Upper lobe of left lung (tissue), 6 donors: Measurements from ENCODE around the gene RANBP9. TPM values are rescaled to one million over a fixed set of nuclear protein-coding genes. Genes with fewer than 3 reads are reported as not detected.

Source experiments
- ATAC-seq, 2 donors: fragments of 200-7000 bp; cut with Tn5 transposase; one replicate each; pipeline ENCODE4 v1.9.1; 2022; ENCODE audit warnings: mild to moderate bottlenecking in 2 of 2, moderate library complexity in 2 of 2; ENCODE audit not compliant: low FRiP score in 2 of 2
- DNase-seq, 2 donors: peaks; one replicate each; pipeline ENCODE4 v3.0.0-alpha.2; 2019 to 2020
- H3K27ac ChIP-seq, 4 donors: fragments of 200-600 bp; sonication (generic); one replicate each; pipeline ENCODE4 v1.5.1; 2016 to 2019
- H3K27me3 ChIP-seq, 4 donors: fragments of 200-600 bp; sonication (generic); one replicate each; pipeline ENCODE4 v1.5.1; 2017 to 2019
- H3K36me3 ChIP-seq, 4 donors: fragments of 200-600 bp; sonication (generic); one replicate each; pipeline ENCODE4 v1.5.1; 2016 to 2019
- H3K4me1 ChIP-seq, 4 donors: fragments of 200-600 bp; sonication (generic); one replicate each; pipeline ENCODE4 v1.5.1; 2018 to 2019
- H3K4me3 ChIP-seq, 4 donors: fragments of 200-600 bp; sonication (generic); one replicate each; pipeline ENCODE4 v1.5.1; 2017 to 2019; ENCODE audit warnings: mild to moderate bottlenecking in 2 of 4, moderate library complexity in 1 of 4
- H3K9me3 ChIP-seq, 4 donors: fragments of 200-600 bp; sonication (generic); one replicate each; pipeline ENCODE4 v1.5.1; 2018 to 2019
- CTCF ChIP-seq, 6 experiments: fragments of 450-650 bp in 4 of 6; fragments of 200-600 bp in 2 of 6; sonication (generic) in 2 of 6; IDR thresholded peaks; one replicate each; pipeline ENCODE4 v1.5.1; 2016 to 2019; ENCODE audit warnings: antibody characterized with exemption in 6 of 6
- EP300 ChIP-seq, 4 donors: sonication (generic); formaldehyde crosslinking; IDR thresholded peaks; one replicate each; pipeline ENCODE4 v1.5.1; 2017; ENCODE audit warnings: antibody characterized with exemption in 4 of 4, control low read depth in 2 of 4
- POLR2A ChIP-seq, 4 donors: fragments of 450-650 bp; IDR thresholded peaks; one replicate each; pipeline ENCODE4 v1.5.1; 2016 to 2017; ENCODE audit warnings: antibody characterized with exemption in 4 of 4, mild to moderate bottlenecking in 2 of 4
- POLR2AphosphoS5 ChIP-seq, 2 donors: sonication (generic); formaldehyde crosslinking; IDR thresholded peaks; one replicate each; pipeline ENCODE4 v1.5.1; 2017; ENCODE audit warnings: antibody characterized with exemption in 2 of 2
- WGBS, 2 donors: methylation state at CpG; one replicate each; pipeline ENCODE4 v1.1.5; 2017 to 2018; 5-methylcytosine and 5-hydroxymethylcytosine counted together
- total RNA-seq, 6 donors: library from RNA; depleted of rRNA in 4 of 6; stranded (reverse); fragments of >200 nt in 4 of 6; gene quantifications; one replicate each; pipeline versions ENCODE4 v1.1.0 to v1.2.1, GENCODE V29; 2016 to 2021
- donor health status: DM: no; HTN: no; CAD: no; lungs with moderate emphysema.
- donor health status: DM: no; HTN: yes; CAD: no; lungs with severe emphysema.

Gene RANBP9
- 10 to 100 TPM; 29.8 to 46.7 (median 36.4) TPM for total RNA-seq

GRCh38 chr6:13711733-13712598 is at the start of gene RANBP9:
Gene RANBP9 (minus strand): TSS chr6:13711835. CDS start chr6:13711505, 330 bp downstream.
- Histone ChIP-seq H3K4me1 (peaks cover 18 to 35% (median 24%) of the 10 kb centered on the region in 4 donors), H3K27me3 (no peaks in the 10 kb centered on the region), H3K9me3 (no peaks in the 10 kb centered on the region), H3K36me3 (no peaks in the 10 kb centered on the region), H3K27ac (peak within 1 kb of the TSS; percentile 91 to 100 (median 97)), H3K4me3 (peak within 1 kb of the TSS; percentile 81 to 93 (median 88))
- 0 to 1% methylated on average over 3 to 33 of the region's 102 CpGs for WGBS, 2 donors
- peak; percentile 88 to 98 for DNase-seq
- peak in 1 of 6 experiments; percentile 5 for TF ChIP-seq CTCF (IDR thresholded peaks at IDR 0.05)
- no peak for TF ChIP-seq EP300 (IDR thresholded peaks at IDR 0.05)
- peak in 3 of 4 donors; percentile 49 to 85 (median 73) for TF ChIP-seq POLR2A (IDR thresholded peaks at IDR 0.05)
- TF ChIP-seq POLR2AphosphoS5 (IDR thresholded peaks at IDR 0.05) = peak; percentile 55 to 78
- peak; percentile 95 to 96 for ATAC-seq

GRCh38 chr6:13760307-13761304 is 49.0 kb upstream of the RANBP9 start:
- peaks cover 15 to 21% (median 18%) of the 10 kb centered on the region in 4 donors for H3K4me1 ChIP-seq
- 52 to 64% methylated on average over 11 of the region's 11 CpGs for WGBS, 2 donors
- peak; percentile 35 to 55 for TF ChIP-seq POLR2AphosphoS5 (IDR thresholded peaks at IDR 0.05)
- no peak for TF ChIP-seq POLR2A (IDR thresholded peaks at IDR 0.05)
- TF ChIP-seq EP300 (IDR thresholded peaks at IDR 0.05) = peak in 1 of 4 donors; percentile 70
- no peak for TF ChIP-seq CTCF (IDR thresholded peaks at IDR 0.05)
- peak; percentile 79 to 89 for ATAC-seq
- peak in 1 of 2 donors; percentile 58 for DNase-seq
- no peak overlapping the region for H3K4me3 ChIP-seq
- no peaks in the 10 kb centered on the region for H3K9me3 ChIP-seq
- no peaks in the 10 kb centered on the region for H3K36me3 ChIP-seq
- H3K27ac ChIP-seq = peak overlapping the region; percentile 41 to 78 (median 72)
- no peaks in the 10 kb centered on the region for H3K27me3 ChIP-seq

- WGBS, 2 donors = 92 to 94% methylated on average over 6 of the region's 6 CpGs
- Histone ChIP-seq H3K27me3 (no peaks in the 10 kb centered on the region), H3K4me1 (peaks cover 15 to 21% (median 18%) of the 10 kb centered on the region in 4 donors), H3K27ac (peak overlapping the region in 1 of 4 donors; percentile 78), H3K9me3 (no peaks in the 10 kb centered on the region), H3K36me3 (no peaks in the 10 kb centered on the region), H3K4me3 (no peak overlapping the region)
- DNase-seq (peak in 1 of 2 donors; percentile 33), ATAC-seq (no peak)
- TF ChIP-seq POLR2A (IDR thresholded peaks at IDR 0.05) (no peak), CTCF (IDR thresholded peaks at IDR 0.05) (no peak), EP300 (IDR thresholded peaks at IDR 0.05) (no peak), POLR2AphosphoS5 (IDR thresholded peaks at IDR 0.05) (no peak)
These were observed 47.4 kb upstream of the RANBP9 start for GRCh38 chr6:13759025-13759424.

GRCh38 chr6:13754644-13755043 is 43.0 kb upstream of the RANBP9 start:
- DNase-seq (no peak), ATAC-seq (no peak)
- TF ChIP-seq CTCF (IDR thresholded peaks at IDR 0.05) = no peak
- H3K27ac ChIP-seq = no peak overlapping the region
- WGBS, 2 donors = 75 to 95% methylated on average over 2 of the region's 2 CpGs
- no peaks in the 10 kb centered on the region for H3K36me3 ChIP-seq
- H3K4me3 ChIP-seq = no peak overlapping the region
- no peaks in the 10 kb centered on the region for H3K4me1 ChIP-seq
- no peaks in the 10 kb centered on the region for H3K9me3 ChIP-seq
- no peaks in the 10 kb centered on the region for H3K27me3 ChIP-seq
